K562 (cell line): ENCODE measurements around the gene ERGIC1. TPM values are rescaled to one million over a fixed set of nuclear protein-coding genes. Genes with fewer than 3 reads are reported as not detected.

Source experiments
- ATAC-seq: fragments of 200-7000 bp; cut with Tn5 transposase; 3 replicates; pipeline ENCODE4 v1.9.1; 2020; ENCODE audit warnings: moderate library complexity
- BruUV-seq: library from RNA; stranded (reverse); fragments of 400-500 nt; replicated peaks from 2 replicates; lab custom pipeline; 2021; lab: Mats Ljungman, UMichigan
- CTCF ChIA-PET: fragments of 300-600 bp; formaldehyde crosslinking; extraction: SDS; loops from one replicate; lab custom pipeline; 2021; ENCODE audit warnings: low intra/inter-chr PET ratio; lab: Yijun Ruan, JAX
- POLR2A ChIA-PET: fragments of 300-600, 350-650 bp; sonication (Branson Sonifier 250); formaldehyde crosslinking; extraction: SDS; loops from one replicate; lab custom pipeline; 2021; ENCODE audit warnings: antibody characterized with exemption, inconsistent platforms; lab: Yijun Ruan, JAX
- DNase-seq, 4 experiments: peaks; one replicate each; pipeline versions ENCODE4 v3.0.0 to v3.0.0-alpha.2; 2011 to 2018; ENCODE audit warnings: low spot score in 3 of 4, mixed read lengths in 3 of 4; ENCODE audit errors: extremely low read depth in 1 of 4
- FAIRE-seq: peaks from 2 replicates; lab custom pipeline; 2011; peaks lifted over from hg19 to GRCh38; lab: Jason Lieb, UNC
- H2AFZ ChIP-seq: 2 replicates; pipeline ENCODE4 v1.6.0; 2011; ENCODE audit warnings: low read depth, low read length, control low read depth, inconsistent platforms
- H3K27ac ChIP-seq: fragments of 200-600 bp; 3 replicates; pipeline ENCODE4 v1.8.0; 2011; ENCODE audit warnings: low read depth, mild to moderate bottlenecking, control low read depth, inconsistent platforms, low read length, moderate library complexity, mixed read lengths; ENCODE audit errors: extremely low read depth
- H3K27me3 ChIP-seq, 2 experiments: fragments of 300-600 bp in 1 of 2; 2 replicates in 1 of 2; 3 replicates in 1 of 2; pipeline versions ENCODE4 v1.6.0 to v1.8.0; 2011; ENCODE audit warnings: inconsistent platforms in 2 of 2, low read length in 2 of 2, mild to moderate bottlenecking in 1 of 2, mixed read lengths in 1 of 2, moderate library complexity in 1 of 2; ENCODE audit not compliant: control insufficient read depth in 2 of 2, insufficient read depth in 2 of 2
- H3K36me3 ChIP-seq: fragments of 300-600 bp; 3 replicates; pipeline ENCODE4 v1.8.0; 2011; ENCODE audit warnings: mild to moderate bottlenecking, low read length, inconsistent platforms; ENCODE audit not compliant: control insufficient read depth, insufficient read depth
- H3K4me1 ChIP-seq, 2 experiments: fragments of 200-600 bp in 1 of 2; replicated peaks in 1 of 2; 2 replicates in 1 of 2; 3 replicates in 1 of 2; pipeline versions ENCODE4 v1.5.1 to v1.8.0; 2011; ENCODE audit warnings: inconsistent platforms in 2 of 2, low read length in 2 of 2, mild to moderate bottlenecking in 1 of 2, mixed read lengths in 1 of 2, moderate library complexity in 1 of 2; ENCODE audit not compliant: control insufficient read depth in 2 of 2, insufficient read depth in 2 of 2
- H3K4me2 ChIP-seq: 2 replicates; pipeline ENCODE4 v1.6.1; 2011; ENCODE audit warnings: low read length, control low read depth, inconsistent platforms, mixed read lengths; ENCODE audit not compliant: insufficient read depth
- H3K4me3 ChIP-seq: fragments of 200-600 bp; sonication (generic), shearing (Covaris generic); 2 replicates; pipeline ENCODE4 v1.5.1; 2016; ENCODE audit warnings: control low read depth, inconsistent platforms
- H3K79me2 ChIP-seq: fragments of 200-600 bp; 3 replicates; pipeline ENCODE4 v1.8.0; 2011; ENCODE audit warnings: low read length, inconsistent platforms; ENCODE audit not compliant: control insufficient read depth, insufficient read depth
- H3K9ac ChIP-seq, 2 experiments: 2 replicates each; pipeline versions ENCODE4 v1.6.0 to v1.6.1; 2011; ENCODE audit warnings: low read depth in 2 of 2, low read length in 2 of 2, control low read depth in 1 of 2, inconsistent platforms in 1 of 2, mild to moderate bottlenecking in 1 of 2, mixed read lengths in 1 of 2; ENCODE audit not compliant: insufficient read depth in 1 of 2
- H3K9me1 ChIP-seq: one replicate; pipeline ENCODE4 v1.6.0; 2011; ENCODE audit warnings: inconsistent platforms, mild to moderate bottlenecking, low read length, moderate library complexity; ENCODE audit not compliant: control insufficient read depth, insufficient read depth
- H3K9me3 ChIP-seq: replicated peaks from 2 replicates; pipeline ENCODE4 v1.5.1; 2011; ENCODE audit warnings: low read depth, low read length, inconsistent platforms; ENCODE audit not compliant: control insufficient read depth, insufficient read depth
- H4K20me1 ChIP-seq: replicated peaks from 2 replicates; pipeline ENCODE4 v1.6.1; 2011; ENCODE audit warnings: low read length, inconsistent platforms, mixed read lengths; ENCODE audit not compliant: control insufficient read depth, insufficient read depth
- CEBPZ ChIP-seq: fragments of 150-350 bp; IDR thresholded peaks from 2 replicates; pipeline ENCODE4 v1.6.1; 2014; ENCODE audit warnings: low read depth, mild to moderate bottlenecking, low read length, borderline replicate concordance
- ELF2 ChIP-seq: fragments of 250-450 bp; sonication (Bioruptor Pico); IDR thresholded peaks from 2 replicates; pipeline ENCODE4 v1.5.0; 2021; ENCODE audit warnings: mild to moderate bottlenecking
- HNRNPH1 ChIP-seq: fragments of 200-400 bp; formaldehyde crosslinking; optimal IDR thresholded peaks from 2 replicates; pipeline ENCODE3; 2017; ENCODE audit warnings: low read depth, mild to moderate bottlenecking, low read length, moderate library complexity
- NFIC ChIP-seq: fragments of 450-650 bp; IDR thresholded peaks from 2 replicates; pipeline ENCODE4 v1.6.1; 2017; ENCODE audit warnings: mild to moderate bottlenecking, inconsistent platforms
- NFIX ChIP-seq: fragments of 250-450 bp; sonication (Bioruptor Pico); IDR thresholded peaks from 2 replicates; pipeline ENCODE4 v1.4.0; 2020; ENCODE audit warnings: low read depth, mild to moderate bottlenecking, moderate library complexity
- PURB ChIP-seq: sonication (generic); formaldehyde crosslinking; IDR thresholded peaks from 2 replicates; pipeline ENCODE4 v1.9.0; 2021; ENCODE audit warnings: low read depth, mild to moderate bottlenecking, missing genetic modification reagents
- RAD21 ChIP-seq, 2 experiments: fragments of 250-450 bp in 1 of 2; fragments of 450-650 bp in 1 of 2; sonication (Bioruptor Pico) in 1 of 2; formaldehyde crosslinking in 1 of 2; IDR thresholded peaks in 1 of 2; conservative IDR thresholded peaks in 1 of 2; 2 replicates each; pipeline versions ENCODE4 v1.4.0 to v1.8.0; 2020 to 2022; ENCODE audit warnings: mild to moderate bottlenecking in 2 of 2, moderate library complexity in 1 of 2
- RBM34 ChIP-seq: fragments of 200-400 bp; formaldehyde crosslinking; IDR thresholded peaks from 2 replicates; pipeline ENCODE4 v1.6.1; 2018; ENCODE audit warnings: low read length, borderline replicate concordance; ENCODE audit not compliant: insufficient read depth
- THAP7 ChIP-seq: fragments of 250-450 bp; sonication (Bioruptor Pico); IDR thresholded peaks from 2 replicates; pipeline ENCODE4 v1.5.0; 2021
- ZKSCAN1 ChIP-seq: fragments of 150-350 bp; IDR thresholded peaks from 2 replicates; pipeline ENCODE4 v1.6.1; 2016; ENCODE audit warnings: low read depth, low read length
- ZNF668 ChIP-seq: fragments of 250-450 bp; sonication (Bioruptor Pico); IDR thresholded peaks from 2 replicates; pipeline ENCODE4 v1.8.0; 2022; ENCODE audit warnings: mild to moderate bottlenecking, inconsistent platforms
- WGBS: fragments of 100-300 bp; shearing (Covaris generic); methylation state at CpG from one replicate; pipeline ENCODE4 v1.1.6; 2016; ENCODE audit warnings: low coverage, mixed read lengths; ENCODE audit not compliant: insufficient coverage; ENCODE audit errors: missing lambda C conversion rate; 5-methylcytosine and 5-hydroxymethylcytosine counted together
- in situ Hi-C: fragments of 300-500 bp; cut with MboI; formaldehyde crosslinking; loops from 4 replicates; pipeline ENCODE4 v1.15.0; 2018; ENCODE audit warnings: inconsistent platforms, mixed read lengths
- intact Hi-C: fragments of 100-400 bp; cut with micrococcal nuclease; formaldehyde crosslinking; loops from 2 replicates; pipeline ENCODE4 v1.14.2; 2022
- polyA plus RNA-seq, 8 experiments: library from polyadenylated mRNA; depleted of rRNA in 4 of 8; stranded (reverse) in 5 of 8; unstranded in 3 of 8; fragments of >200 nt; fragmentation: Nextera tagmentation in 2 of 8; fragmentation: Illumina TruSeq in 1 of 8; extraction: Ambion mirVana in 2 of 8; extraction: Trizol in 1 of 8; gene quantifications; 2 replicates each; pipeline versions ENCODE4 v1.2.1 to v1.2.3, GENCODE V29; 2011 to 2014; ENCODE audit warnings: inconsistent platforms in 1 of 8, missing spikeins in 1 of 8
- total RNA-seq, 7 experiments: library from RNA; depleted of rRNA in 6 of 7; stranded (reverse); fragments of >200 nt in 6 of 7; fragmentation: Illumina TruSeq in 2 of 7; extraction: Trizol in 2 of 7; gene quantifications; 2 replicates each; pipeline versions ENCODE4 v1.2.1 to v1.2.3, GENCODE V29; 2011 to 2021; ENCODE audit warnings: low replicate concordance in 1 of 7
- TF ChIP-seq, protein P1 (sequence below), 2 experiments: fragments of 450-650 bp in 1 of 2; IDR thresholded peaks; 2 replicates each; pipeline ENCODE4 v1.6.1; 2011 to 2017; ENCODE audit warnings: low read depth in 2 of 2, antibody characterized with exemption in 1 of 2, borderline replicate concordance in 1 of 2, low read length in 1 of 2, mild to moderate bottlenecking in 1 of 2, mixed read lengths in 1 of 2; ENCODE audit not compliant: control insufficient read depth in 1 of 2
- TF ChIP-seq, protein P2 (sequence below): fragments of 450-650 bp; formaldehyde crosslinking; IDR thresholded peaks from 2 replicates; pipeline ENCODE4 v1.4.0; 2020; ENCODE audit warnings: mild to moderate bottlenecking, moderate library complexity

ERGIC1 gene
- total and polyA plus RNA-seq, 9 of the 15 experiments (the other 6 are each of a cell fraction or from before 2014, with no cell fraction given), result 5.5 to 68.4 (median 36.4) TPM

DNA sequence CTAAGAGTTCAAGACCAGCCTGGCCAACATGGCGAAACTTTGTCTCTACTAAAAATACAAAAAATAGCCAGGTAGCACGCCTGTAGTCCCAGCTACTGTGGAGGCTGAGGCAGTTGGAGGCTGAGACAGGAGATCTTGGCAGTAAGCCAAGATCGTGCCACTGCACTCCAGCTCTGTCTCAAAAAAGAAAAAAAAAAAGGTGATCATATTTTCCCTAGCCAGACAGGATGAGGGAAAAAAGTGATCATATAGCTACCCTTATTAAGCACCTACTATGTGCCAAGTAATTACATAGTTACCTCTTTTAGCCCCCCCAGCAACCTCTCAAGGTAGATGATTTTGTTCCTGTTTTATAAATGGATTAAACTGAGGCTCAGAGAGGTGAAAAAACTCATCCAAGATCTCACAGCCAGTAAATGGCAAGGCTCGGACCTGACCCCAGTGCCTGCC is 107.0 kb downstream of the ERGIC1 start:
- no peak overlapping the region for H3K4me2 ChIP-seq
- no peaks in the 10 kb centered on the region for H3K79me2 ChIP-seq
- ChIA-PET CTCF (no interaction called here), POLR2A (no interaction called here)
- H3K27me3 ChIP-seq, result no peaks in the 10 kb centered on the region
- no peaks in the 10 kb centered on the region for H3K9me3 ChIP-seq
- H3K9ac ChIP-seq, result no peak overlapping the region
- ATAC-seq, result no peak
- H3K27ac ChIP-seq, result no peak overlapping the region
- H3K4me1 ChIP-seq, result peaks cover 7 to 12% of the 10 kb centered on the region in 2 experiments
- H4K20me1 ChIP-seq, result no peaks in the 10 kb centered on the region
- intact Hi-C loops, result no loop called here
- H3K9me1 ChIP-seq, result no peaks in the 10 kb centered on the region
- H2AFZ ChIP-seq, result no peak overlapping the region
- WGBS, result 51% methylated on average over 4 of the region's 4 CpGs
- H3K36me3 ChIP-seq, result peaks cover 9% of the 10 kb centered on the region; the same call in 1 of the 3 replicates
- peak; percentile 59 for FAIRE-seq
- H3K4me3 ChIP-seq, result no peak overlapping the region
- BruUV-seq, result no TSS peak
- in situ Hi-C loops, result loop anchor here (10.0 kb wide), 1 partner anchor 456 kb away; no protein-coding TSS in a partner anchor
- DNase-seq, result peak in 1 of 4 experiments; percentile 18
- TF ChIP-seq, protein P1, sequence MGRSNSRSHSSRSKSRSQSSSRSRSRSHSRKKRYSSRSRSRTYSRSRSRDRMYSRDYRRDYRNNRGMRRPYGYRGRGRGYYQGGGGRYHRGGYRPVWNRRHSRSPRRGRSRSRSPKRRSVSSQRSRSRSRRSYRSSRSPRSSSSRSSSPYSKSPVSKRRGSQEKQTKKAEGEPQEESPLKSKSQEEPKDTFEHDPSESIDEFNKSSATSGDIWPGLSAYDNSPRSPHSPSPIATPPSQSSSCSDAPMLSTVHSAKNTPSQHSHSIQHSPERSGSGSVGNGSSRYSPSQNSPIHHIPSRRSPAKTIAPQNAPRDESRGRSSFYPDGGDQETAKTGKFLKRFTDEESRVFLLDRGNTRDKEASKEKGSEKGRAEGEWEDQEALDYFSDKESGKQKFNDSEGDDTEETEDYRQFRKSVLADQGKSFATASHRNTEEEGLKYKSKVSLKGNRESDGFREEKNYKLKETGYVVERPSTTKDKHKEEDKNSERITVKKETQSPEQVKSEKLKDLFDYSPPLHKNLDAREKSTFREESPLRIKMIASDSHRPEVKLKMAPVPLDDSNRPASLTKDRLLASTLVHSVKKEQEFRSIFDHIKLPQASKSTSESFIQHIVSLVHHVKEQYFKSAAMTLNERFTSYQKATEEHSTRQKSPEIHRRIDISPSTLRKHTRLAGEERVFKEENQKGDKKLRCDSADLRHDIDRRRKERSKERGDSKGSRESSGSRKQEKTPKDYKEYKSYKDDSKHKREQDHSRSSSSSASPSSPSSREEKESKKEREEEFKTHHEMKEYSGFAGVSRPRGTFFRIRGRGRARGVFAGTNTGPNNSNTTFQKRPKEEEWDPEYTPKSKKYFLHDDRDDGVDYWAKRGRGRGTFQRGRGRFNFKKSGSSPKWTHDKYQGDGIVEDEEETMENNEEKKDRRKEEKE (IDR thresholded peaks at IDR 0.05; ENCODE audit: borderline replicate concordance in 1 of 2, control insufficient read depth in 1 of 2, low read depth in 2 of 2, low read length in 1 of 2), result no peak
- TF ChIP-seq RBM34 (no peak), ZKSCAN1 (0 out of 2 replicates have a peak, but pooled peaks have one; percentile 59), RAD21 (CRISPR knock-in tag; conservative IDR thresholded peaks at IDR 0.05 in 1 of 2, IDR thresholded peaks at IDR 0.05 in 1 of 2) (no peak), ELF2 (CRISPR knock-in tag) (no peak), CEBPZ (no peak), ZNF668 (CRISPR knock-in tag) (no peak), PURB (CRISPR knock-in tag) (no peak), THAP7 (CRISPR knock-in tag) (no peak), NFIC (peak; percentile 98), NFIX (CRISPR knock-in tag) (peak; percentile 87), HNRNPH1 (no peak)
- TF ChIP-seq, protein P2, sequence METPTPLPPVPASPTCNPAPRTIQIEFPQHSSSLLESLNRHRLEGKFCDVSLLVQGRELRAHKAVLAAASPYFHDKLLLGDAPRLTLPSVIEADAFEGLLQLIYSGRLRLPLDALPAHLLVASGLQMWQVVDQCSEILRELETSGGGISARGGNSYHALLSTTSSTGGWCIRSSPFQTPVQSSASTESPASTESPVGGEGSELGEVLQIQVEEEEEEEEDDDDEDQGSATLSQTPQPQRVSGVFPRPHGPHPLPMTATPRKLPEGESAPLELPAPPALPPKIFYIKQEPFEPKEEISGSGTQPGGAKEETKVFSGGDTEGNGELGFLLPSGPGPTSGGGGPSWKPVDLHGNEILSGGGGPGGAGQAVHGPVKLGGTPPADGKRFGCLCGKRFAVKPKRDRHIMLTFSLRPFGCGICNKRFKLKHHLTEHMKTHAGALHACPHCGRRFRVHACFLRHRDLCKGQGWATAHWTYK, result no peak
